ENCODE measurements around the gene FGF16. TPM values are rescaled to one million over a fixed set of nuclear protein-coding genes. Genes with fewer than 3 reads are reported as not detected.

FGF16 gene
- total RNA-seq, 1 donor from 2014 or later = not detected

DNA sequence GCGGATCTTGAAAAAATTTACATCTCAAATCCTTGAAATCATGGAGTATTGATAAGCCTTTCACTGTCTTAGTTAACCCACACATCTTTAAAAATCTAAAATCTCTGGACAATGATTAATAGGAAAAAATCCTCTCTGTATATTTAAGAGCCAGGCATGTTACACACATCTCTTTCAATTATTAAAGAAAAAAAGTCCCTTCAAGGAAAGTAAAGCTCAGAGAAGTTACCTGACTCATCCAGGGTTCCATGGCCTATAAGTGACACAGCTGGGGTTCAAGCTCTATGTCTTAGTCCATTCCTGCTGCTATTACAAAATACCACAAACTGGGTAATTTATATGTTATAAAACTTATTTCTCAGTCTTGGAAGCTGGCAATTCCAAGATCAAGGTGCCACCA, 14.2 kb upstream of the FGF16 start:
- TF ChIP-seq CTCF (IDR thresholded peaks at IDR 0.05; ENCODE audit: insufficient read depth, low read length, poor library complexity, severe bottlenecking) = no peak
- DNase-seq (ENCODE audit: low read depth) = no peak
- no peak overlapping the region for H3K4me3 ChIP-seq (ENCODE audit: low read depth, low read length)
- no peaks in the 10 kb centered on the region for H3K36me3 ChIP-seq (ENCODE audit: control insufficient read depth, insufficient read depth, low read length)
- no peaks in the 10 kb centered on the region for H3K27me3 ChIP-seq (ENCODE audit: control insufficient read depth, insufficient read depth, low read length)

DNA sequence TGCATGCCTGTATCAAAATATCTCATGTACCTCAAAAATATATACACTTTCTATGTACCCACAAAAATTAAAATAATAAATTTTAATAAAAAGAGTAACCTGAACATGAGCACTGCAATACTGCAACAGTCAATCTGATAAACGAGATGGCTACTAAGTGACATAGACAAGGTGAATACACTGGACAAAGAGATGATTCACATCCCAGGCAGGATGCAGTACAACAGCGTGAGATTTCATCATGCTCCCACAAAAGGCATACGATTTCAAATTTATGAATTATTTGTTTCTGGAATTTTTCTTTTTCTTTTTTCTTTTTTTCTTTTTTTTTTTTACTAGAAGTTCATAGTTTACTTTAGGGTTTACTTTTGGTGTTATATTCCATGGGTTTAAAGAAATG, 12.2 kb upstream of the FGF16 start:
- no peak for DNase-seq (ENCODE audit: low read depth)
- no peak overlapping the region for H3K4me3 ChIP-seq (ENCODE audit: low read depth, low read length)
- no peaks in the 10 kb centered on the region for H3K27me3 ChIP-seq (ENCODE audit: control insufficient read depth, insufficient read depth, low read length)
- H3K36me3 ChIP-seq (ENCODE audit: control insufficient read depth, insufficient read depth, low read length) = no peaks in the 10 kb centered on the region
- TF ChIP-seq CTCF (IDR thresholded peaks at IDR 0.05; ENCODE audit: insufficient read depth, low read length, poor library complexity, severe bottlenecking) = no peak

DNA sequence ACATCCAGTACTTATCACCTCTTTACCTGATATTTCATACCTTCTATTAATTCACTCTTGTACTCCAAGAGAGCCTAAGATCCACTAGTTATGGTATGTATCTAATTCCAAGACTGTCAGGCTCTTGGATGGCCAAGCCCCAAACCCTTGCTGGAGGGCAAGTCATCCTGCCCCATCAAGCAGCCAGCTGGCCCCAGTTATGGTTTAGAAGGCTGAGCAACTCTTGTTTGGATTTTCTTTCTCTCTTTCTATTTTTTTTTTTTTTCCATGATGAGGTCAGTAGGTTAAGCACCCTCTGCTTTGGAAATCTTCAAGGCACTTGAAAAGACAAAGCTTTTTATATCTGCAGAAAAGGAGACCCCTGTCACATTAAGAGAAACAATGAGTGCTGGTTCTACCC, 10.9 kb upstream of the FGF16 start:
- Histone ChIP-seq H3K36me3 (ENCODE audit: control insufficient read depth, insufficient read depth, low read length) (no peaks in the 10 kb centered on the region), H3K4me3 (ENCODE audit: low read depth, low read length) (no peak overlapping the region), H3K27me3 (ENCODE audit: control insufficient read depth, insufficient read depth, low read length) (no peaks in the 10 kb centered on the region)
- DNase-seq (ENCODE audit: low read depth) = no peak
- no peak for TF ChIP-seq CTCF (IDR thresholded peaks at IDR 0.05; ENCODE audit: insufficient read depth, low read length, poor library complexity, severe bottlenecking)

GRCh38 chrX:77436682-77437081, 10.5 kb upstream of the FGF16 start:
- TF ChIP-seq CTCF (IDR thresholded peaks at IDR 0.05; ENCODE audit: insufficient read depth, low read length, poor library complexity, severe bottlenecking) = no peak
- DNase-seq (ENCODE audit: low read depth) = no peak

GRCh38 chrX:77440330-77440729, 6.9 kb upstream of the FGF16 start:
- DNase-seq (ENCODE audit: low read depth) = no peak
- Histone ChIP-seq H3K4me3 (ENCODE audit: low read depth, low read length) (no peak overlapping the region), H3K27me3 (ENCODE audit: control insufficient read depth, insufficient read depth, low read length) (no peaks in the 10 kb centered on the region), H3K36me3 (ENCODE audit: control insufficient read depth, insufficient read depth, low read length) (no peaks in the 10 kb centered on the region)
- TF ChIP-seq CTCF (IDR thresholded peaks at IDR 0.05; ENCODE audit: insufficient read depth, low read length, poor library complexity, severe bottlenecking) = no peak

More at GRCh38 chrX:77436682-77437081, 10.5 kb upstream of the FGF16 start:
- H3K36me3 ChIP-seq (ENCODE audit: control insufficient read depth, insufficient read depth, low read length) = no peaks in the 10 kb centered on the region
- no peaks in the 10 kb centered on the region for H3K27me3 ChIP-seq (ENCODE audit: control insufficient read depth, insufficient read depth, low read length)
- no peak overlapping the region for H3K4me3 ChIP-seq (ENCODE audit: low read depth, low read length)

DNA sequence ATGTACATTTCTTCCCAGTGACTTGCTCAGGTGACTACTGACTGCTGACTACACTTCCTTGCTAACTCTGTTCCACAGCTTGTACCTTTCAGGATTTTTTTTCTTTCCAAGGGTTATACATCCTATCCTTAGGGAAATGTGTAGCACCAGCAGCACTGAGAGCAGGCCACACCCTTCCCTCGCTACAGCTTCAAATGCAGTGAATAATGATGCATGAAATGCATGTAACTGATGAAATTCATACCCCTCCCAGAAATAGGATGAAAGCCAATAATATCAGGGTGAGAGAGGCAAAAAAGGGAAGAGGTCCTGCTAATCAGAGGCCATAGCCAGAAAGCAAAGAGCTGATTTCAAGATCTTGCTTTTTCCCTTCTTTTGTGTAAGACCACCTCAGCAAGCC, 6.2 kb upstream of the FGF16 start:
- TF ChIP-seq CTCF (IDR thresholded peaks at IDR 0.05; ENCODE audit: insufficient read depth, low read length, poor library complexity, severe bottlenecking) = no peak
- no peak overlapping the region for H3K4me3 ChIP-seq (ENCODE audit: low read depth, low read length)

More for the DNA sequence above, 6.2 kb upstream of the FGF16 start:
- H3K36me3 ChIP-seq (ENCODE audit: control insufficient read depth, insufficient read depth, low read length) = no peaks in the 10 kb centered on the region
- H3K27me3 ChIP-seq (ENCODE audit: control insufficient read depth, insufficient read depth, low read length) = peaks cover 3% of the 10 kb centered on the region
- no peak for DNase-seq (ENCODE audit: low read depth)
